Measurements from ENCODE around the gene FRMD5.

FRMD5 gene

DNA sequence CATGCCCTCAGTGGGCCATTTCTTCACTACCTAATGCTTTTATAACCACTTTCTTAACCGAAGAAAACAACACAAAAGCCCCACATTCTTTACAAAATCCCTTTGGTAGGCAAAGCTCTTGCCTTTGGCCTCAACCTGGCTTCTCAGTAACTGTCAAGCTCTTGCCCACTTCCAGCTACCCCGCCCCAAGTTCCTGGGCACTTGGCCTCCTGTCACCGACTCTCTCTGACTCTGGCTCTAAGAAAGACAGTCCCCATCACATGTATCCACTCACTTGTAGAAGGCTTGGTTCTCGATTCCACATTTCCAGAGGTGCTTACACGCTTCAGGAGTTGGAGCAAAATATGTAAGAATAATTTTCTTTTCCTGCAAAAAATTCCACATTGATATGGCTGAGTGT is 307.2 kb downstream of the FRMD5 start:
- no peaks in the 10 kb centered on the region for H3K27me3 ChIP-seq (ENCODE audit: low read length)
- no peak overlapping the region for H3K9ac ChIP-seq (ENCODE audit: low read length)
- no peaks in the 10 kb centered on the region for H3K9me2 ChIP-seq (replicated peaks; ENCODE audit: insufficient read depth, low read length)
- TF ChIP-seq, protein P1, sequence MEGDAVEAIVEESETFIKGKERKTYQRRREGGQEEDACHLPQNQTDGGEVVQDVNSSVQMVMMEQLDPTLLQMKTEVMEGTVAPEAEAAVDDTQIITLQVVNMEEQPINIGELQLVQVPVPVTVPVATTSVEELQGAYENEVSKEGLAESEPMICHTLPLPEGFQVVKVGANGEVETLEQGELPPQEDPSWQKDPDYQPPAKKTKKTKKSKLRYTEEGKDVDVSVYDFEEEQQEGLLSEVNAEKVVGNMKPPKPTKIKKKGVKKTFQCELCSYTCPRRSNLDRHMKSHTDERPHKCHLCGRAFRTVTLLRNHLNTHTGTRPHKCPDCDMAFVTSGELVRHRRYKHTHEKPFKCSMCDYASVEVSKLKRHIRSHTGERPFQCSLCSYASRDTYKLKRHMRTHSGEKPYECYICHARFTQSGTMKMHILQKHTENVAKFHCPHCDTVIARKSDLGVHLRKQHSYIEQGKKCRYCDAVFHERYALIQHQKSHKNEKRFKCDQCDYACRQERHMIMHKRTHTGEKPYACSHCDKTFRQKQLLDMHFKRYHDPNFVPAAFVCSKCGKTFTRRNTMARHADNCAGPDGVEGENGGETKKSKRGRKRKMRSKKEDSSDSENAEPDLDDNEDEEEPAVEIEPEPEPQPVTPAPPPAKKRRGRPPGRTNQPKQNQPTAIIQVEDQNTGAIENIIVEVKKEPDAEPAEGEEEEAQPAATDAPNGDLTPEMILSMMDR (IDR thresholded peaks at IDR 0.05; ENCODE audit: insufficient read depth, low read length, poor library complexity, severe bottlenecking) = no peak
- no peak for TF ChIP-seq EZH2phosphoT487 (conservative IDR thresholded peaks at IDR 0.05; ENCODE audit: low read length)
- H3K9me3 ChIP-seq (ENCODE audit: insufficient read depth, low read length) = no peaks in the 10 kb centered on the region
- H3K4me3 ChIP-seq (ENCODE audit: insufficient read depth, low read length, poor library complexity, severe bottlenecking) = no peak overlapping the region
- no peaks in the 10 kb centered on the region for H4K20me1 ChIP-seq (ENCODE audit: low read depth, low read length)
- H3K4me2 ChIP-seq (ENCODE audit: low read depth, low read length, poor library complexity, severe bottlenecking) = no peak overlapping the region
- no peaks in the 10 kb centered on the region for H3K79me2 ChIP-seq (ENCODE audit: insufficient read depth, low read length)
- H3K27ac ChIP-seq (ENCODE audit: low read depth, low read length) = no peak overlapping the region
- H3K36me3 ChIP-seq (ENCODE audit: low read length) = no peaks in the 10 kb centered on the region
- no peak overlapping the region for H2AFZ ChIP-seq (ENCODE audit: low read depth, low read length, severe bottlenecking)
- H3F3A ChIP-seq (ENCODE audit: insufficient read depth) = 0 out of 2 replicates have a peak, but pooled peaks cover 8% of the 10 kb centered on the region

DNA sequence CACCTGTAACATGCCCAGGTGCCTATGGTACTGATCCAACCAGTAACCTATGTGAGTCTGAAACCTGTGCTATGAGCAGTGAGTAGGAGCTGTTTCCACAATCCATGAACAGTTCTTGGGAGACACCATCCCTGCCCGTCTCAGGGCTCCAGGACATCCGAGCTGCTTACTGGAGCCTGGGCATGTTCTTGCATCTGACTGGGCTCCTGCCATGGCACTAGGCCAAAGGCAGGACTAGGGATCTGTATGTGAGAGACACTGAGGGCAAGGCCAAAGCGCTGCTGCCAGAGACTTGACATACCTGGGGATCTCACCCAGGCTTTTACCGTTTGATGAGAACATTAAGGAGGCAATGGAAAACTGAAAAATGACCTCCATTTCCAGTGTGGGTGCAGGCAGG is 308.5 kb downstream of the FRMD5 start:
- H3F3A ChIP-seq (ENCODE audit: insufficient read depth) = 0 out of 2 replicates have a peak, but pooled peaks cover 8% of the 10 kb centered on the region

DNA sequence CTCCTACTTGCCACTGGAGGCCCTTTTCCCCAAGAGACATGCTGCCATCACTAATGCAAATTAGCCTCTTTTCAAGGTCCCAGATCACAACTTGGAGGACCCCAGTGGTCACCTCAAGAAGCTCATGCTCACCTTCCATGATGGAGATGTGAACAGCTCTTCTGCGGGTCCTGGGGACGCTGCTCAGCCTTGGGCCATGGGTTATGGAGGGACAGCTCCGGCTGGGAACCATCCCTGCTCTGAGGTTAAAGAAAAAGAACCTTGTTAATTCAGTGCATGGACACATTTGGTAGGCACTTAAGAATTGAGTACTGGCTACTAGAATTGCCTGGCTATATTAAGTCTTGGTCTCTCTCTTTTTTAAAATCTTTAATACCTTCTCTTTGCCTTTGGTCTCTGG is 311.5 kb downstream of the FRMD5 start:
- Histone ChIP-seq H3K36me3 (ENCODE audit: low read length) (0 out of 2 replicates have a peak, but pooled peaks cover 5% of the 10 kb centered on the region), H3K9me2 (replicated peaks; ENCODE audit: insufficient read depth, low read length) (no peaks in the 10 kb centered on the region), H3K79me2 (ENCODE audit: insufficient read depth, low read length) (no peaks in the 10 kb centered on the region), H3F3A (ENCODE audit: insufficient read depth) (no peaks in the 10 kb centered on the region), H3K4me3 (ENCODE audit: insufficient read depth, low read length, poor library complexity, severe bottlenecking) (no peak overlapping the region), H3K9me3 (ENCODE audit: insufficient read depth, low read length) (no peaks in the 10 kb centered on the region), H4K20me1 (ENCODE audit: low read depth, low read length) (no peaks in the 10 kb centered on the region), H2AFZ (ENCODE audit: low read depth, low read length, severe bottlenecking) (no peak overlapping the region), H3K27me3 (ENCODE audit: low read length) (no peaks in the 10 kb centered on the region), H3K4me2 (ENCODE audit: low read depth, low read length, poor library complexity, severe bottlenecking) (no peak overlapping the region), H3K9ac (ENCODE audit: low read length) (no peak overlapping the region), H3K27ac (ENCODE audit: low read depth, low read length) (no peak overlapping the region)
- TF ChIP-seq, protein P1 (IDR thresholded peaks at IDR 0.05; ENCODE audit: insufficient read depth, low read length, poor library complexity, severe bottlenecking) = no peak
- no peak for TF ChIP-seq EZH2phosphoT487 (conservative IDR thresholded peaks at IDR 0.05; ENCODE audit: low read length)

More for the DNA sequence above, 308.5 kb downstream of the FRMD5 start:
- TF ChIP-seq EZH2phosphoT487 (conservative IDR thresholded peaks at IDR 0.05; ENCODE audit: low read length) = no peak
- TF ChIP-seq, protein P1 (IDR thresholded peaks at IDR 0.05; ENCODE audit: insufficient read depth, low read length, poor library complexity, severe bottlenecking) = no peak
- no peak overlapping the region for H2AFZ ChIP-seq (ENCODE audit: low read depth, low read length, severe bottlenecking)
- no peak overlapping the region for H3K27ac ChIP-seq (ENCODE audit: low read depth, low read length)
- H3K4me3 ChIP-seq (ENCODE audit: insufficient read depth, low read length, poor library complexity, severe bottlenecking) = no peak overlapping the region
- H4K20me1 ChIP-seq (ENCODE audit: low read depth, low read length) = no peaks in the 10 kb centered on the region
- 0 out of 2 replicates have a peak, but pooled peaks cover 3% of the 10 kb centered on the region for H3K36me3 ChIP-seq (ENCODE audit: low read length)
- no peak overlapping the region for H3K9ac ChIP-seq (ENCODE audit: low read length)
- no peaks in the 10 kb centered on the region for H3K27me3 ChIP-seq (ENCODE audit: low read length)
- H3K9me2 ChIP-seq (replicated peaks; ENCODE audit: insufficient read depth, low read length) = no peaks in the 10 kb centered on the region
- no peak overlapping the region for H3K4me2 ChIP-seq (ENCODE audit: low read depth, low read length, poor library complexity, severe bottlenecking)
- H3K9me3 ChIP-seq (ENCODE audit: insufficient read depth, low read length) = no peaks in the 10 kb centered on the region
- no peaks in the 10 kb centered on the region for H3K79me2 ChIP-seq (ENCODE audit: insufficient read depth, low read length)
